ENCODE results near the gene RBMS3.

Gene RBMS3

GRCh38 chr3:29690686-29691353, 409.9 kb downstream of the RBMS3 start:
- DNase-seq (ENCODE audit: low read depth, low spot score) = no peak
- no peak overlapping the region for H3K27ac ChIP-seq

DNA sequence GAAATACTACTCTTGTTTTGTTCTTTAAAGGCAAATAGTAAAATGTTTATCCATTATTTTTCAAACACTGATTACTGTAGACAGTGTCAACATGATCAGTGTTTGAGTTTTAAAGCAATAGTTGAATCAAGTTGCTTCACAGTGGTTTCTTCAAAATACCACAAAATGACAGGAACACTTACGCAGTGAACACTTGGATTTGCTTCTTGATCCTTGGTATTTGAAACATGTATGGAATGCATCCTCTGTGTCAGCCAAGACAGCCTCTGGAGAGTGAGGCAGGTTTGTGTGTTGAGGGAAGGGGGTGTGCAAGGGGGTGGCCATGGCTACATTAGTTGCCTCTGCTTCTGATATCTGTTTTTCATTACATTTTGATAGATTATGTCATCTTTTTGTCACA, 413.0 kb downstream of the RBMS3 start:
- DNase-seq (ENCODE audit: low read depth, low spot score) = peak; percentile 27
- H3K27ac ChIP-seq = peak overlapping the region; percentile 91

- DNase-seq (ENCODE audit: low read depth, low spot score) = no peak
- peak overlapping the region; percentile 91 for H3K27ac ChIP-seq
Observed at GRCh38 chr3:29694331-29694730, 413.5 kb downstream of the RBMS3 start.

GRCh38 chr3:29694783-29695182, 413.9 kb downstream of the RBMS3 start:
- peak; percentile 60 for DNase-seq (ENCODE audit: low read depth, low spot score)
- H3K27ac ChIP-seq = peak overlapping the region; percentile 91

DNA sequence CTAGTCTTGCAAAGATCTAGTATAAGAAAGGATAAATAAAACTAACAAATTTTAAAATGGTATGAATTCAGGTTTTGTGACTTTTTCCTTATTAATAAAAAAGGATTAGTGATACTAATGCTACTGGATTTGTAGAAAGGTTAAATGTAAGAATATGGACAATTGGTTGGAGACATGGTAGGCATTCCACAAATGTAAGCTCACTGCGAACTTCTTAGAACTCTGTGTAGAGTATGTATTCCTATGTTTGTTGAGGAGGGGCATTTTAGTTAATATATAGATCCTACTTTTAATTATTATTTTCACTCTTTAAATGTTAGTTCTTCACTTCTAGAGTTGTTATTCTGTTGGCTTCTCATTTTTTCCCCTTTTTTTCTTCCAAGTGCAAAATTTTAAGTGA, 414.3 kb downstream of the RBMS3 start:
- peak overlapping the region; percentile 91 for H3K27ac ChIP-seq

GRCh38 chr3:29695643-29696198, 414.9 kb downstream of the RBMS3 start:
- DNase-seq (ENCODE audit: low read depth, low spot score) = no peak
- peak overlapping the region; percentile 91 for H3K27ac ChIP-seq

More for the DNA sequence above, 414.3 kb downstream of the RBMS3 start:
- DNase-seq (ENCODE audit: low read depth, low spot score) = no peak

- no peak for DNase-seq (ENCODE audit: low read depth, low spot score)
- peak overlapping the region; percentile 91 for H3K27ac ChIP-seq
Observed at GRCh38 chr3:29696311-29696710, 415.4 kb downstream of the RBMS3 start.

DNA sequence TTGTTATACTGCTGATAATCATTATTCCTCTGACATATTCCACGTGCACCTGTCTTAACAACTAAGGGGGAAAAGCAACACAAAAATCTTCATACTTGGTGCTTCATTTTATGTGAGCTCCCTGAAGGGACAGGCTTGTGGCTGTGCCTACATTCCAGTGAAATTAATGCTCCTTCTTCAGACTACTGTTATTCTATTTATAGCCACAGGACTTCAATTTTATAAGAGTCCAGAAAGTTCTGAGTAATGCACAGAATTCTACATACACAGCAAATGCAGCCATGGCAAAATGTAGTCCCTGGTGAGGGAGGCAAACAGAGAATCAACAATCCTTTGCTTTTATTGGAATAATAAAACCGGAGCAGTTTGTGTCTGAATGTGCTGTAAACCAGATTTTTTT, 417.1 kb downstream of the RBMS3 start:
- no peak for DNase-seq (ENCODE audit: low read depth, low spot score)
- H3K27ac ChIP-seq = no peak overlapping the region

DNA sequence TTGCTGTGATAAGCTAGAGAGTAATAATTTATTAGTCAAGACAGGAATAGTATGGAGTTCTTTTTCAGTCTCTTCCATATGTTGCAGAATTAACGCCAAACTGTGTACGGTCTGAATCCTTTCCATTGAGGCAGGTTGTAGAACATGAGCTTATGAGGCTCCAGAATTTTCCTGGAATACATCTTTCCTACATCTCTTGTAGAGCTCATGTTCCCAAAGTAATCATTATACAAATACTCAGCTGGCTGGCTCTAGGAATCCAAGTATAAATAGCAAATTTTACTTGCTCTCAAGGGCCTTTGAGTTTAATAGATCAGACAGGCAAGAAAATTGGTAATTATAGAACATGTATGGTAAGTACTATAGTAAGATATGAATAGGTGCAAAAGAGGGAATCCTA, 419.4 kb downstream of the RBMS3 start:
- no peak overlapping the region for H3K27ac ChIP-seq
- DNase-seq (ENCODE audit: low read depth, low spot score) = no peak

DNA sequence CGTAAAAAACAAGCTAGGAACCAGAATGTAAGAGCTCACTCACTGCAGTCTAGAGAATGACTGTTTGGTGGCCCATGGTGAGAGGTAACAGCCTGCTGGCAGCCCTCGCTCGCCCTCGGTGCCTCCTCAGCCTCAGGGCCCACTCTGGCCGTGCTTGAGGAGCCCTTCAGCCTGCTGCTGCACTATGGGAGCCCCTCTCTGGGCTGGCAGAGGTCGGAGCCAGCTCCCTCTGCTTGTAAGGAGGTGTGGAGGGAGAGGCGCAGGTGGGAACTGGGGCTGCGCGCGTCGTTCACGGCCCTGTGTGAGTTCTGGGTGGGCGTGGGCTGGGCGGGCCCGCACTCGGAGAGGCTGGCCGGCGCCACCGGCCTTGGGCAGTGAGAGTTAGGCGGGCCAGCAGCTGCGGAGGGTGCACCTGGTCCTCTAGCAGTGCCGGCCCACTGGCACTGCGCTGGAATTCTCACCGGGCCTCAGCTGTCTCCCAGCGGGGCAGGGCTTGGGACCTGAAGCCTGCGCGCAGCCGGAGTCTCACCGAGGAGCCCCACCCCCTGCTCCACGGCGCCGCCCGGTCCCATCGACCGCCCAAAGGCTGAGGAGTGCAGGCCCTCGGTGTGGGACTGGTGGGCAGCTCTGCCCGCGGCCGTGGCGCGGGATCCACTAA, 420.6 kb downstream of the RBMS3 start:
- no peak overlapping the region for H3K27ac ChIP-seq
- no peak for DNase-seq (ENCODE audit: low read depth, low spot score)

DNA sequence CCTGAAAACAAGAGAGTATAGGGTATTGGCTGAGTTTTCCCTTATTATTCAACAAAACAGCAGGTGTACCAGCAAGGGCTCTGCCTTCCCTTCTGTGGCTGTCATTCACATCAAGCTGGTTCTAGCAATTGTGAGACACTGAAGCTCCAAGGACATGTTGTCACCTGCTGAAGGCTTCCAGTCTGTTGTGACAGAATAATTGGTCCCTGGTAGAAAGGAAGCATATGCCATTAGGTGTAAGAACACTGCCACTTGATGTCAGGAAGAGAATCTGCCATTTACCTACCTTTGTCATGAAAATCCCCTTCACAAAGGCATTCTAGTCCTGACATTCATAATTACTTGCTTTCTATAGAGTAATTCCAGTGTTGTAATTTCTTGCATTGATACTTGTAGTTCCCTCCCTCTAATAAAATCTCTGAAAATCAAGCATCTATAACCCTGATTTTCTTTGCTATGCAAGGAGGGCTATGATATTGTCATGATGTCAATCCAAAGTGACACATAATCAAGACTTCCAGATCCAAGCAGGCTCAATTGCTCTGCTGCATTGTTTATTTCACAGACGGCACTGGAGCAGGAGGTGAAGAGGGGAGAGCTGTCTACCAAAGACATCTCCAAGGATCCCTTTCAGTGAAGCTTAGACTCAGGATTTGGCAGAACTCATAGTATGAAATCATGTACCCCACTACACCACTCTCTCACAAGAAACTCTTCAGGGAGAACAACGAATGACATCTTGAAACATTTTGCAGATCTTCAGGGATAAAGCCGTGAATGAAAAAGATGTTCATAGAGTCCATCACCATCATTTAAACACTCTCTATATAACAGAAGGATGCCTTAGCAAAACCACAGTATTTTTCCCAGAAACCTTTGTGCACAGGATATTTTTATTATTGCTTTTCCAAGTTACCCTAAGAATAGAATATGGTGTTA, 425.3 kb downstream of the RBMS3 start:
- DNase-seq (ENCODE audit: low read depth, low spot score) = no peak
- H3K27ac ChIP-seq = no peak overlapping the region

DNA sequence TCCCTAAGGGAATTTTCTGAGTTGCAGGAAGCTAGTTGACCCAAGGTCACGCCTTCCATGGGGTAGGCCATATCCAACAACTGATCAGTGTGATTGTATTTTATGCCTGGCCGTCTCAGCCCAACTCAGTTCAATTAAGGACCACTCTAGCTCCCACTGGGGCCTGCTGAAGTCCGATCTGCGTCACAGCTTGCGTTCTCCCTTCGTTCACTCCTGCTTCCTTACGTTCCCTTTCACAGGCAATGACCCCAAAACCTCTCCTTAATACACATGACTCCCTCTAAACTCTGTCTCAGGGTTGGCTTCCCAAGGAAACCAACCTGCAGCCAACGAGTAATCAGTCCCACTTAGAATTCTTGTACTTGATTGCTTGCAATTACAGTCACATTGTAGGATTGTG, 428.0 kb downstream of the RBMS3 start:
- DNase-seq (ENCODE audit: low read depth, low spot score) = no peak
- H3K27ac ChIP-seq = no peak overlapping the region

- DNase-seq (ENCODE audit: low read depth, low spot score) = no peak
- H3K27ac ChIP-seq = no peak overlapping the region
Observed at GRCh38 chr3:29711255-29711771, 430.4 kb downstream of the RBMS3 start.

- no peak overlapping the region for H3K27ac ChIP-seq
- DNase-seq (ENCODE audit: low read depth, low spot score) = no peak
Observed at GRCh38 chr3:29716213-29716612, 435.3 kb downstream of the RBMS3 start.

- DNase-seq (ENCODE audit: low read depth, low spot score) = peak; percentile 77
Observed at GRCh38 chr3:29718661-29719065, 437.8 kb downstream of the RBMS3 start.

DNA sequence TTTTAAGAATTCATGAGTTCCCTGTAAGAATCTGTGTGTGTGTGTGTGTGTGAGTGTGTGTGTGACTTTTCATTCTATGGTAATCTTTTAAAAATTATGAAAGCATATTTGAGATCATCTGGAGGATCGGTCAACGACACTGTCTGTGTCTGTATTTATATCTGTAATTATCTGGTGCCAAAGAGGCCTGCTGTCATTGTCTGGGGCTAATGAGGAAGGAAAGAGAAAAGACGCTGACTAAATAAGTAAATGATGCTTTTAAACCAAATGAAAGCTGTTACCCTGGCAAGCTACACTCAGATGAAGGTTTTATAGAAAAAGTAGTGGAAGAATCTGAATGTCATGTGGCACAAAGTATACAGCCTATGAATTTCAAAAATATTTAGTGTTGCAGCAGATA, 439.8 kb downstream of the RBMS3 start:
- no peak for DNase-seq (ENCODE audit: low read depth, low spot score)
- H3K27ac ChIP-seq = no peak overlapping the region

More at GRCh38 chr3:29718661-29719065, 437.8 kb downstream of the RBMS3 start:
- peak overlapping the region; percentile 43 for H3K27ac ChIP-seq

DNA sequence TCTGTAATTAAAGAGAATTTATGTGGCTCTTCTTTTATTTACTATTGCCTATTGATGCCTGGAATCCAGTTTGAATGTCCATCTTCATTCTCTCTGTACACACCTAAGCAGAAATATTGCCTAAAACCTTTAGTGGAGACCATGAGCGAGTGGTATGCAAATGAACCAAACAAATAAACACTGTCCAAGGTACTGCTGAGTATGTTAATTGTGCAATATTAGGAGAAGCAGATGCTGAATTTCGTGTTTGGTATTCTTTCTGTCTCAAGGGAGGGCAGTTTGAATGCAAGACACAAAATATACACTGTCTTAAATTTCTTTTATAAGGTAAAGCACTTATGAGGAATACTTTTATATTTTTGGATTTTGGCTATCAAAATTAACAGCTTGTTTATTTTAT, 440.9 kb downstream of the RBMS3 start:
- H3K27ac ChIP-seq = no peak overlapping the region
- DNase-seq (ENCODE audit: low read depth, low spot score) = no peak

- no peak for DNase-seq (ENCODE audit: low read depth, low spot score)
- H3K27ac ChIP-seq = no peak overlapping the region
Observed at GRCh38 chr3:29731050-29731449, 450.2 kb downstream of the RBMS3 start.

DNA sequence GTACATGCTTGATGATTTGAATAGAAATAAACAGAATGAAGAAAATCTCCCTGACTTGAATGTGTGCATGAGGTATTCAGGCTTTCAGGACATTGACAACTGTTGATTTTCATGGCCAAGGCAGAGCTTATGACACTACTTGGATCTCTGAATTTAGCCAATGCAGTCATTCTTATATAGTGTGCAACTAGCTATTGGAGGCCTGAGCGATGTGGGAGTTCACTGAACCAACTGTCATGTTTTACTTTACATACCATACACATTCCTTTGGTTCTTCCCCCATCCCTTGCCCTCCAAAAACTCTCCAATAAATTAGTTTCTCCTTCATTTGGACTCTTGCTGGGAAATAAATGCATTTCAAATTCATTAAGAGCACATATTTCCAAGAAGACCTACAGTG, 460.4 kb downstream of the RBMS3 start:
- no peak for DNase-seq (ENCODE audit: low read depth, low spot score)
- H3K27ac ChIP-seq = no peak overlapping the region

DNA sequence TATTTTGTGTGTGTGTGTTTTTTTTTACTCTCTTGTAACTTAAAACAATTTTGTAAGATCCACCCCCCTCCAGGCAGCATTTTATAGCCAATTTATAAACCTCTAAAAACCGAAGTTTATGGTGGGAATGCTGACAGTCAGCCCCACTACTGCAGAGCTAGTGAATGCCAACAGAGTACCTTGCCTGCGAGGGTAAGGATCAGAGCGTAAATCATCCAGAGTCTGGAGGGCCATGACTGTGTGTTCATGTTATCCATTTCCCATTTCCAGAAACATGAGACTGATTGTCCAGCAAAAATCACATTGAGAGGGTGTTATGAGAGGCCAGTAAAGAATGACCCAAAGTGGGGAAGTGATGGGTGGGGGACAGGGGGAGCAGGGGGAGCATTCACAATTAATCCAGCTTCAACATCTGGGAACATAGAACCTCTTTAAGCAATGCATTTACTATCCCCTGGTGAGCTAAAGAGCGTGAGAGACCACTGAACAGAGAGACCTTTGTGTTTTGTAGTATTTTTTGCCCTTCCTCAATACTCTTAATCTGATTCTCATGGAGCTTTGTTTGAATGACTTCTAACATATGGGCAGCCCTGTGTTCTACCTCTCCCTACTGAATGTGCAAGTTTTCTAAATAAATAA, 464.5 kb downstream of the RBMS3 start:
- H3K27ac ChIP-seq = no peak overlapping the region
- no peak for DNase-seq (ENCODE audit: low read depth, low spot score)
